ENCODE results near the gene LMF1.

DNA sequence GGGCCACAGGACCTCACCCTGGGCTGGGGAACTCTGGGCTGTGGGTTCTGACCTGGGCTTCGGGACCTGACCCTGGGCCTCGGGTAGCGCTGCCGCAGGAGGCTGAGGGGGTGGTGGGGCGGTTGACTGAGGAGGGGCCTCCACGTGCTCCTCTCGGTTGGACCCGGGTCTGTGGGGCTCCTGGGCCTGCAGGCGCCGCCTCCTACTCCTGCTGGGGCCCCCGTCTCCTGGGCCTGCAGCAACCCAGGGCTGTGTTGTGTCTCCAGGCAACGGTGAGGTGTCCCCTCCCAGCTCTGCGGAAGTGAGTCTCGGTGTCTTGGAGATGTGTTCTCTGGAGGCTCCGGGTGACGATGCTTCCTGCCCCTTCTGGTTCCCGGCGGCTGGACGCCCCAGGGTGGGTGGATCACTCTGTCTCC, 128.7 kb downstream of the LMF1 start:
- TF ChIP-seq POLR2A (IDR thresholded peaks at IDR 0.05) (no peak), POLR2AphosphoS5 (IDR thresholded peaks at IDR 0.05) (no peak)
- TF ChIP-seq, protein P1, sequence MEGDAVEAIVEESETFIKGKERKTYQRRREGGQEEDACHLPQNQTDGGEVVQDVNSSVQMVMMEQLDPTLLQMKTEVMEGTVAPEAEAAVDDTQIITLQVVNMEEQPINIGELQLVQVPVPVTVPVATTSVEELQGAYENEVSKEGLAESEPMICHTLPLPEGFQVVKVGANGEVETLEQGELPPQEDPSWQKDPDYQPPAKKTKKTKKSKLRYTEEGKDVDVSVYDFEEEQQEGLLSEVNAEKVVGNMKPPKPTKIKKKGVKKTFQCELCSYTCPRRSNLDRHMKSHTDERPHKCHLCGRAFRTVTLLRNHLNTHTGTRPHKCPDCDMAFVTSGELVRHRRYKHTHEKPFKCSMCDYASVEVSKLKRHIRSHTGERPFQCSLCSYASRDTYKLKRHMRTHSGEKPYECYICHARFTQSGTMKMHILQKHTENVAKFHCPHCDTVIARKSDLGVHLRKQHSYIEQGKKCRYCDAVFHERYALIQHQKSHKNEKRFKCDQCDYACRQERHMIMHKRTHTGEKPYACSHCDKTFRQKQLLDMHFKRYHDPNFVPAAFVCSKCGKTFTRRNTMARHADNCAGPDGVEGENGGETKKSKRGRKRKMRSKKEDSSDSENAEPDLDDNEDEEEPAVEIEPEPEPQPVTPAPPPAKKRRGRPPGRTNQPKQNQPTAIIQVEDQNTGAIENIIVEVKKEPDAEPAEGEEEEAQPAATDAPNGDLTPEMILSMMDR (IDR thresholded peaks at IDR 0.05) = no peak
